Measurements from ENCODE around the gene PLA2G2A. TPM values are rescaled to one million over a fixed set of nuclear protein-coding genes. Genes with fewer than 3 reads are reported as not detected.
"Not testable (repeated sequence)": the region's sequence is repeated elsewhere in the genome, so short reads cannot be mapped to it uniquely, and the experiment has no call there.

Gene PLA2G2A
- polyA plus RNA-seq, 4 donors: 0.13 TPM; not detected in 3

GRCh38 chr1:19934336-19934735, 45.1 kb downstream of the PLA2G2A start:
- no peak for DNase-seq (ENCODE audit: low read depth in 4 of 4, low spot score in 2 of 4)

- no peak for DNase-seq (ENCODE audit: low read depth in 4 of 4, low spot score in 2 of 4)
These were observed 46.6 kb downstream of the PLA2G2A start for GRCh38 chr1:19932866-19933265.

GRCh38 chr1:19927130-19927421, 52.3 kb downstream of the PLA2G2A start:
- DNase-seq (ENCODE audit: low read depth in 4 of 4, low spot score in 2 of 4): not testable (repeated sequence)

- DNase-seq (ENCODE audit: low read depth in 4 of 4, low spot score in 2 of 4): no peak
These were observed 52.9 kb downstream of the PLA2G2A start for GRCh38 chr1:19926296-19927129.

Other genes with a start within 250 kb of the PLA2G2A start
- 10 to 100 TPM; 17.5 to 24.2 (median 18.8) TPM for gene TMCO4, start 179.7 kb downstream of the PLA2G2A start, polyA plus RNA-seq (ENCODE audit: insufficient read length in 4 of 4)
- gene RNF186, start 164.3 kb downstream of the PLA2G2A start, polyA plus RNA-seq (ENCODE audit: insufficient read length in 4 of 4): under 1 TPM; 0.27 to 0.56 (median 0.44) TPM
- 10 to 100 TPM; 12.3 to 54.1 (median 21.2) TPM for gene OTUD3, start 97.2 kb downstream of the PLA2G2A start, polyA plus RNA-seq (ENCODE audit: insufficient read length in 4 of 4)
- gene PLA2G2E, start 56.0 kb downstream of the PLA2G2A start, polyA plus RNA-seq (ENCODE audit: insufficient read length in 4 of 4): not detected
- not detected for gene PLA2G5, start 90.6 kb upstream of the PLA2G2A start, polyA plus RNA-seq (ENCODE audit: insufficient read length in 4 of 4)
- gene PLA2G2D, start 139.9 kb upstream of the PLA2G2A start, polyA plus RNA-seq (ENCODE audit: insufficient read length in 4 of 4): under 1 TPM in 3 of 4 donors, not detected in 1; 0.05 to 0.06 (median 0.06) TPM
- under 1 TPM; 0.14 to 0.65 (median 0.37) TPM for gene PLA2G2F, start 159.7 kb upstream of the PLA2G2A start, polyA plus RNA-seq (ENCODE audit: insufficient read length in 4 of 4)
- 1 to 10 TPM; 4.9 to 5.9 (median 5.5) TPM for gene UBXN10, start 206.5 kb upstream of the PLA2G2A start, polyA plus RNA-seq (ENCODE audit: insufficient read length in 4 of 4)
- gene PLA2G2C, start 206.9 kb upstream of the PLA2G2A start, polyA plus RNA-seq (ENCODE audit: insufficient read length in 4 of 4): under 1 TPM in 3 of 4 donors, not detected in 1; 0.14 to 0.21 (median 0.14) TPM

Data from left renal cortex interstitium (tissue), 4 donors.